HCT116 (cell line): ENCODE results near the gene NUFIP2. TPM values are rescaled to one million over a fixed set of nuclear protein-coding genes. Genes with fewer than 3 reads are reported as not detected.

Source experiments
- ATAC-seq: fragments of 200-7000 bp; cut with Tn5 transposase; 2 replicates; pipeline ENCODE4 v1.9.1; 2020; ENCODE audit warnings: mild to moderate bottlenecking, moderate library complexity
- BruUV-seq: library from RNA; stranded (reverse); fragments of 400-500 nt; replicated peaks from 2 replicates; lab custom pipeline; 2021; lab: Mats Ljungman, UMichigan
- CTCF ChIA-PET: fragments of 300-600 bp; sonication (Branson Sonifier 250); formaldehyde crosslinking; loops from one replicate; lab custom pipeline; 2021; ENCODE audit warnings: antibody characterized with exemption; lab: Charles Lee
- POLR2A ChIA-PET: fragments of 300-600, 350-600 bp; sonication (Branson Sonifier 250); formaldehyde crosslinking; loops from one replicate; lab custom pipeline; 2021; ENCODE audit warnings: antibody characterized with exemption; lab: Charles Lee
- RAD21 ChIA-PET, 2 experiments: fragments of 300-600 bp; sonication (Branson Sonifier 250); formaldehyde crosslinking; loops; one replicate each; lab custom pipeline; 2023; ENCODE audit warnings: low total read pairs in 2 of 2; ENCODE audit not compliant: uncharacterized antibody in 2 of 2, unreplicated experiment in 2 of 2, low non-redundant PET in 1 of 2; lab: Charles Lee
- DNase-seq: peaks from one replicate; pipeline ENCODE4 v3.0.0-alpha.2; 2010; ENCODE audit warnings: low read depth, low spot score
- H2AFZ ChIP-seq: fragments of 200-600 bp; shearing (Covaris generic), sonication (generic); 2 replicates; pipeline ENCODE4 v1.6.1; 2017; ENCODE audit warnings: low read depth, mixed run types, mixed read lengths, antibody characterized with exemption, low read length; ENCODE audit not compliant: poor library complexity, severe bottlenecking
- H3K27ac ChIP-seq: 2 replicates; pipeline ENCODE4 v1.5.1; 2012; ENCODE audit warnings: low read depth, low read length
- H3K27me3 ChIP-seq: fragments of 200-600 bp; sonication (generic); 2 replicates; pipeline ENCODE4 v1.6.1; 2016; ENCODE audit warnings: mixed run types, low read length, mixed read lengths; ENCODE audit not compliant: insufficient read depth
- H3K36me3 ChIP-seq, 2 experiments: fragments of 200-500 bp in 1 of 2; fragments of 200-600 bp in 1 of 2; sonication (Bioruptor generic) in 1 of 2; sonication (generic) in 1 of 2; 2 replicates each; pipeline versions ENCODE4 v1.5.1 to v1.6.1; 2014 to 2016; ENCODE audit warnings: low read length in 2 of 2, inconsistent platforms in 1 of 2, mixed read lengths in 1 of 2, mixed run types in 1 of 2; ENCODE audit not compliant: insufficient read depth in 2 of 2, control insufficient read depth in 1 of 2
- H3K4me1 ChIP-seq, 2 experiments: fragments of 200-600 bp in 1 of 2; sonication (generic) in 1 of 2; 2 replicates each; pipeline versions ENCODE4 v1.5.1 to v1.6.1; 2012 to 2017; ENCODE audit warnings: low read length in 2 of 2, inconsistent platforms in 1 of 2, mild to moderate bottlenecking in 1 of 2, mixed read lengths in 1 of 2, mixed run types in 1 of 2, moderate library complexity in 1 of 2; ENCODE audit not compliant: insufficient read depth in 2 of 2, control insufficient read depth in 1 of 2
- H3K4me2 ChIP-seq: fragments of 200-600 bp; sonication (generic); 2 replicates; pipeline ENCODE4 v1.6.1; 2017; ENCODE audit warnings: mixed run types, low read length, mixed read lengths
- H3K4me3 ChIP-seq, 2 experiments: fragments of 200-600 bp in 1 of 2; sonication (generic) in 1 of 2; replicated peaks in 1 of 2; 2 replicates each; pipeline ENCODE4 v1.5.1; 2011 to 2016; ENCODE audit warnings: low read length in 2 of 2, control low read depth in 1 of 2, low read depth in 1 of 2, mild to moderate bottlenecking in 1 of 2, mixed read lengths in 1 of 2, mixed run types in 1 of 2
- H3K79me2 ChIP-seq: fragments of 200-600 bp; sonication (generic); 2 replicates; pipeline ENCODE4 v1.6.1; 2017; ENCODE audit warnings: mild to moderate bottlenecking, mixed run types, low read length, moderate library complexity, mixed read lengths; ENCODE audit not compliant: insufficient read depth
- H3K9ac ChIP-seq: fragments of 200-600 bp; sonication (generic); 2 replicates; pipeline ENCODE4 v1.6.1; 2016; ENCODE audit warnings: low read length, mixed read lengths
- H3K9me2 ChIP-seq: fragments of 200-600 bp; sonication (generic), shearing (Covaris generic); 2 replicates; pipeline ENCODE4 v1.6.1; 2017; ENCODE audit warnings: mixed run types, mild to moderate bottlenecking, moderate library complexity; ENCODE audit not compliant: insufficient read depth
- H3K9me3 ChIP-seq, 2 experiments: fragments of 200-500 bp in 1 of 2; fragments of 200-600 bp in 1 of 2; sonication (Bioruptor generic) in 1 of 2; sonication (generic) in 1 of 2; 2 replicates each; pipeline ENCODE4 v1.6.1; 2014 to 2017; ENCODE audit warnings: low read length in 2 of 2, mixed read lengths in 2 of 2, inconsistent platforms in 1 of 2, low read depth in 1 of 2, mild to moderate bottlenecking in 1 of 2, mixed run types in 1 of 2, moderate library complexity in 1 of 2; ENCODE audit not compliant: control insufficient read depth in 1 of 2, insufficient read depth in 1 of 2
- H4K20me1 ChIP-seq: fragments of 200-600 bp; sonication (generic), shearing (Covaris generic); 2 replicates; pipeline ENCODE4 v1.6.1; 2017; ENCODE audit warnings: mixed run types, mild to moderate bottlenecking, moderate library complexity; ENCODE audit not compliant: insufficient read depth
- ATF3 ChIP-seq: IDR thresholded peaks from 2 replicates; pipeline ENCODE4 v1.6.1; 2012
- CBX3 ChIP-seq: IDR thresholded peaks from 2 replicates; pipeline ENCODE4 v1.6.1; 2012; ENCODE audit warnings: low read depth
- EGR1 ChIP-seq: IDR thresholded peaks from 2 replicates; pipeline ENCODE4 v1.6.1; 2012; ENCODE audit warnings: low read depth
- EZH2 ChIP-seq: fragments of 200-600 bp; sonication (generic); IDR thresholded peaks from 2 replicates; pipeline ENCODE4 v1.6.1; 2017; ENCODE audit warnings: antibody characterized with exemption, mixed run types
- MAX ChIP-seq: IDR thresholded peaks from 2 replicates; pipeline ENCODE4 v1.6.1; 2012
- POLR2A ChIP-seq: IDR thresholded peaks from 2 replicates; pipeline ENCODE4 v1.7.0; 2011; ENCODE audit warnings: borderline replicate concordance; ENCODE audit not compliant: insufficient read depth, insufficient read length; ENCODE audit errors: extremely low read depth
- POLR2AphosphoS5 ChIP-seq: IDR thresholded peaks from 2 replicates; pipeline ENCODE4 v1.6.1; 2011; ENCODE audit warnings: mild to moderate bottlenecking, low read depth, low read length, moderate library complexity
- RAD21 ChIP-seq: IDR thresholded peaks from 2 replicates; pipeline ENCODE4 v1.6.1; 2012; ENCODE audit warnings: low read depth, mild to moderate bottlenecking
- REST ChIP-seq: IDR thresholded peaks from 2 replicates; pipeline ENCODE4 v1.6.1; 2012; ENCODE audit warnings: low read depth
- SP1 ChIP-seq: IDR thresholded peaks from 2 replicates; pipeline ENCODE4 v1.6.1; 2012; ENCODE audit warnings: low read depth
- YY1 ChIP-seq: IDR thresholded peaks from 2 replicates; pipeline ENCODE4 v1.6.1; 2011; ENCODE audit warnings: low read length, low read depth, moderate library complexity, mild to moderate bottlenecking; ENCODE audit not compliant: insufficient replicate concordance; ENCODE audit errors: extremely low read depth
- ZFX ChIP-seq: fragments of 450-650 bp; IDR thresholded peaks from 2 replicates; pipeline ENCODE4 v1.6.1; 2017
- intact Hi-C: fragments of 100-400 bp; cut with micrococcal nuclease; formaldehyde crosslinking; loops from 2 replicates; pipeline ENCODE4 v1.10.0; 2022
- total RNA-seq: library from RNA; stranded (reverse); gene quantifications from one replicate; pipeline ENCODE4 v1.2.1, GENCODE V29; 2021; ENCODE audit not compliant: unreplicated experiment

The NUFIP2 gene
- total RNA-seq, 1 experiment from 2014 or later: 66.5 TPM

GRCh38 chr17:29292071-29292991 lies 1.6 kb downstream of the NUFIP2 start:
- DNase-seq (no peak), ATAC-seq (peak; percentile 0; the same call in 1 of the 2 replicates)
- peak overlapping the region; percentile 94 for H3K9ac ChIP-seq
- TF ChIP-seq EZH2 (no peak), MAX (0 out of 2 replicates have a peak, but pooled peaks have one; percentile 3), ZFX (peak; percentile 39; the same call in 1 of the 2 replicates), ATF3 (no peak), POLR2AphosphoS5 (no peak; the same call in none of the 2 replicates), CBX3 (no peak), SP1 (no peak), EGR1 (no peak), POLR2A (no peak), RAD21 (no peak), YY1 (no peak), REST (no peak)
- ChIA-PET RAD21 (interaction anchor here in 1 of 2 experiments (2.4 kb wide), 1 partner anchor 143 kb away, joined by 7 read pairs; no protein-coding TSS in a partner anchor), CTCF (interaction anchor here (0.6 to 1.2 kb wide), 6 partner anchors 78 to 175 kb away, joined by 3 to 6 read pairs (median 4); no protein-coding TSS in a partner anchor), POLR2A (interaction anchor here (0.6 to 1.0 kb wide), 3 partner anchors 10 to 147 kb away, joined by 3 read pairs; no protein-coding TSS in a partner anchor)
- H3K9me2 ChIP-seq: no peaks in the 10 kb centered on the region
- H3K4me3 ChIP-seq: peak overlapping the region; percentile 97
- intact Hi-C loops: no loop called here
- H3K36me3 ChIP-seq: peaks cover 6 to 29% of the 10 kb centered on the region in 2 experiments; a peak in 2 of 4 replicates
- H3K27ac ChIP-seq: peak overlapping the region; percentile 97
- peak overlapping the region; percentile 95 for H3K4me2 ChIP-seq
- peaks cover 37% of the 10 kb centered on the region; the same call in 1 of the 2 replicates for H4K20me1 ChIP-seq
- no peaks in the 10 kb centered on the region for H3K27me3 ChIP-seq
- H2AFZ ChIP-seq: no peak overlapping the region
- H3K79me2 ChIP-seq: peaks cover 65% of the 10 kb centered on the region
- H3K9me3 ChIP-seq: no peaks in the 10 kb centered on the region
- no TSS peak for BruUV-seq
- peaks cover 11 to 19% of the 10 kb centered on the region in 2 experiments; a peak in 3 of 4 replicates for H3K4me1 ChIP-seq
